ENCODE data around the gene LRRC23.

The LRRC23 gene

GRCh38 chr12:6938353-6939190, 34.0 kb downstream of the LRRC23 start:
- DNase-seq (ENCODE audit: low read depth, low spot score) = no peak
- H3K27ac ChIP-seq = peak overlapping the region; percentile 60

DNA sequence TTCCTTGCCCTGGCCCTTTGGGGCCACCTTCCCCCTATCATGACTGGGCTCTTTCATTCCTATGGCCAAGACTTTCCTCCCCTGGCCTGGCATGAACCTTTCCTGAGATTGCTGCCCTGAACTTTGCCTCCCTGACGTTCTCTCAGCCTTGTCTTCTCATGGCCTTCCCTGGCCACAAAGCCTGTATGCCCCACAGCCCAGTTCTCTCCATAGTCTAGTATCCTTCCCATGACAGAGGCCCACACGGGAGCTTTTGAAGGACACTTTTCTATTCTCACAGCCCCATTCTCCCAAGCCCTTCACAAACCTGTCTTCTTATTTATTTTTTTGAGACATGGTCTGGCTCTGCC, 34.5 kb downstream of the LRRC23 start:
- no peak overlapping the region for H3K27ac ChIP-seq
- no peak for DNase-seq (ENCODE audit: low read depth, low spot score)

GRCh38 chr12:6941267-6941666, 36.6 kb downstream of the LRRC23 start:
- DNase-seq (ENCODE audit: low read depth, low spot score) = no peak
- no peak overlapping the region for H3K27ac ChIP-seq

GRCh38 chr12:6941782-6942181, 37.2 kb downstream of the LRRC23 start:
- no peak for DNase-seq (ENCODE audit: low read depth, low spot score)
- H3K27ac ChIP-seq = no peak overlapping the region

DNA sequence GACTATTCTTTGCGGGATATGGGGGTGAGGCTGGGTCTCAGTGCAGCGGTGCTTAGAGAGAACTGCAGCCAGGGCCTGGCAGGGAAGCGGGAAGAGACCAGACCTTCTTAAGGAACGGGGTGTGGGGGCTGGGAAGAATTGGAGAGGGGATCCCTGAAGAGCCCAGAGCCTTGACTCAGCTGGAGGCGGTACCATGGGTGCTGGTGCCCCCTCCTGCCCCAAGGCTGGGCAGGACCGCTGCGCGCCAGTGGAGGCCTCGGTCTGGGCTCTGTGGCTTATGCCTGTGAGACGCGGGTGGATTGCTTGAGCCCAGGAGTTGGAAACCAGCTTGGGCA, 37.7 kb downstream of the LRRC23 start:
- DNase-seq (ENCODE audit: low read depth, low spot score) = no peak
- peak overlapping the region; percentile 88 for H3K27ac ChIP-seq

DNA sequence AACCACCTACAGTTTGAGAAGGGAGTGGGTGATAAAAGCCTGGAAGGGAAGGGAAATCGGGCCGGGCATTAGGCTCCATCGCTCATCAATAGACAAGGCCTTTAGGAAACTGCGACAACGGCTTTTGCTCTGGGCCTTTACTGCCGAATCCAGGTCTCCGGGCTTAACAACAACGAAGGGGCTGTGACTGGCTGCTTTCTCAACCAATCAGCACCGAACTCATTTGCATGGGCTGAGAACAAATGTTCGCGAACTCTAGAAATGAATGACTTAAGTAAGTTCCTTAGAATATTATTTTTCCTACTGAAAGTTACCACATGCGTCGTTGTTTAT, 38.7 kb downstream of the LRRC23 start:
- peak overlapping the region; percentile 88 for H3K27ac ChIP-seq
- peak; percentile 62 for DNase-seq (ENCODE audit: low read depth, low spot score)

GRCh38 chr12:6943722-6944380, 39.2 kb downstream of the LRRC23 start, which contains the start of the genes C12orf57 and RNU7-1:
C12orf57 (plus strand) TSS chr12:6944022; CDS start chr12:6944122, 100 bp downstream.
RNU7-1 (plus strand) TSS chr12:6943816.
- H3K27ac ChIP-seq = peak within 1 kb of the TSS; percentile 88
- peak; percentile 84 for DNase-seq (ENCODE audit: low read depth, low spot score)

DNA sequence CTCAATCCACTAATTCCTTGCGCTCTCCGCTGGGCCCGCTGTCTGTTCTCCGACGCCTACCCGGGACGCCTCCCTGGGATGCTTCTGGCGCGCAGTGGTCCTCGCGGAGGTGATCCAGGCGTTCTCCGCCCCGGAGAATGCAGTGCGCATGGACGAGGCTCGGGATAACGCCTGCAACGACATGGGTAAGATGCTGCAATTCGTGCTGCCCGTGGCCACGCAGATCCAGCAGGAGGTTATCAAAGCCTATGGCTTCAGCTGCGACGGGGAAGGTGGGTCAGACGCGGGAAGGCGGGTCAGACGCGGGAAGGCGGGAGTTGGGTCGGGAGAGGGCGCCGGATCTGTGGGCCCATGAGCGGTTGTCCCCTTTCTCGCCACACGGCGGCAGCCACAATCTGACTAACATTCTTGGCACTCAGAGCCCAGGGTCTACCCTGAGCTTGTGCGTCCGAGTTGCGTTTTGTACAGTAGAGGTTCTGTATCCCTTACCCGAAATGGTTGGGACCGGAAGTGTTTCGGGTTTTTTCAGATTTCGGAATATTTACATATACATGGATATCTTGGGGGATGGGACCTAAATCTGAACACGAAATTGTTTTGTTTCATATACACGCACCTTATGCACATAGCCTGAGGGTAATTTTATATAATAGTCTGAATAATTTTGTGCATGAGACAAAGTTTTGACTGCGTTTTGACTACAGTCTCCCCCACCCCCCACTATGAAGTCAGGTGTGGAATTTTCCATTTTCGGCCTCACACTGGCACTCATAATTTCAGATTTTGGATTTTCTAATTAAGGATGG, 40.0 kb downstream of the LRRC23 start:
- peak overlapping the region; percentile 88 for H3K27ac ChIP-seq
- DNase-seq (ENCODE audit: low read depth, low spot score) = peak; percentile 59

GRCh38 chr12:6945613-6946012, 41.0 kb downstream of the LRRC23 start:
- H3K27ac ChIP-seq = peak overlapping the region; percentile 88

GRCh38 chr12:6946033-6946919, 41.7 kb downstream of the LRRC23 start:
- H3K27ac ChIP-seq = peak overlapping the region; percentile 88

More at GRCh38 chr12:6945613-6946012, 41.0 kb downstream of the LRRC23 start:
- no peak for DNase-seq (ENCODE audit: low read depth, low spot score)

DNA sequence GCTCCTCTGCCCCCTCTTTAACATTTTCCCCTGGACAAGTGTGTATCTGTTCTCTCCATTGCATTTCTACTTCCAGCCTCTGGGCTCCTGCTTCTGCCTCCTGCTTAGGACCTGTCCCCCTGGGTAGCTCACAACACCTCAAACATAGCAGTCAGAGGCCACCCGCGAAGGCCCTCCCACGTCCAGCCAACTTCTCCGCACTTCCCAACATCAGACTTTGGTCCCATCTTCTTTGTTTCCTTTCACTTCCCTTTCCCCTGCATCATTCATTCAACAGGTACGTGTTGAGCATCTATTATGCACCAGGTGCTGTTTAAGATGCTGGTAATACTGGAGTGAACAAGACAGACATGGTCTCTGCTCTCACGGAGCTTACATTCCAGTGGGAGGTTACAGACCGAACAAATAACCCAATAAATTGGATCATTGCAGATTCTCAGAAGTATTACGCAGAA, 42.3 kb downstream of the LRRC23 start:
- peak overlapping the region; percentile 88 for H3K27ac ChIP-seq

More at GRCh38 chr12:6946033-6946919, 41.7 kb downstream of the LRRC23 start:
- DNase-seq (ENCODE audit: low read depth, low spot score) = peak; percentile 92

DNA sequence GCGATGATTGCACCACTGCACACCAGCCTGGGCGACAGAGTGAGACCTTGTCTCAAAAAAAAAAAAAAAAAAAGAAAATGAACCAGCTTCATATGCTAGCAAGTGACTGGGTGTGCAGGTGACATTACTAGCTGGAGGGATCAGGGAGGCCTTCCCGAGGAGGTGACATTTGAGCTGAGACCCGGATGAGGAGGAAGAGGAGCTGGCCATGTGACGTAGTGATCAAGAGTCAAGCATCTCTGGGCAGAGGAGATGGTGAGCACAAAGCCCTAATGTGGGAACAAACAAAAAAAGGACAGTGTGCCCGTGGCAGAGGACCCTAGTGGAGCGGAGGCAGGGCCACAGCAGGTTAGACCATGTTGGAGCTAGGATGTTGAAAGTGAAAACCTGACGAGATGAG, 43.0 kb downstream of the LRRC23 start:
- H3K27ac ChIP-seq = no peak overlapping the region
- DNase-seq (ENCODE audit: low read depth, low spot score) = no peak

More for the DNA sequence above, 42.3 kb downstream of the LRRC23 start:
- no peak for DNase-seq (ENCODE audit: low read depth, low spot score)

- H3K27ac ChIP-seq = no peak overlapping the region
- no peak for DNase-seq (ENCODE audit: low read depth, low spot score)
These were observed 44.4 kb downstream of the LRRC23 start for GRCh38 chr12:6948873-6949594.

DNA sequence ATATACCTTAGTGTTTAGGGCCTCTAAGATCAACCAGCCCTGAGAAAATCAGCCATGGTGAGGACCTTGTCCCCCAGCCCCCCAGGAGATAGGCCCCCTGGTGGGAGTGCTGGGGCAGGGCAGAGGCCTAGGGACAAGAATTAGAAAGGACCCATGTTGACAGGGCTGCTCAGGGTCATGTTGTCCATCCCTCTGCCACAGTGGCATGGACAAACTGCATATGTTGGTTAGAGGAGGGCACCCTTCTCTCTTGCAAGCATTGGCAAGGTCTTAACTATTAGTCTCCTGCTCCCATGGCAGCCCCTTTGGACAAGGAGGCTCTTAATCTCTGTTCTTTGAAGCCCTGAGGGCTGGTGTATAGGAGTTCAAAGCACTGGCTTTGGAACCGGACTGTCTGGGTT, 45.8 kb downstream of the LRRC23 start:
- DNase-seq (ENCODE audit: low read depth, low spot score) = no peak
- H3K27ac ChIP-seq = no peak overlapping the region

DNA sequence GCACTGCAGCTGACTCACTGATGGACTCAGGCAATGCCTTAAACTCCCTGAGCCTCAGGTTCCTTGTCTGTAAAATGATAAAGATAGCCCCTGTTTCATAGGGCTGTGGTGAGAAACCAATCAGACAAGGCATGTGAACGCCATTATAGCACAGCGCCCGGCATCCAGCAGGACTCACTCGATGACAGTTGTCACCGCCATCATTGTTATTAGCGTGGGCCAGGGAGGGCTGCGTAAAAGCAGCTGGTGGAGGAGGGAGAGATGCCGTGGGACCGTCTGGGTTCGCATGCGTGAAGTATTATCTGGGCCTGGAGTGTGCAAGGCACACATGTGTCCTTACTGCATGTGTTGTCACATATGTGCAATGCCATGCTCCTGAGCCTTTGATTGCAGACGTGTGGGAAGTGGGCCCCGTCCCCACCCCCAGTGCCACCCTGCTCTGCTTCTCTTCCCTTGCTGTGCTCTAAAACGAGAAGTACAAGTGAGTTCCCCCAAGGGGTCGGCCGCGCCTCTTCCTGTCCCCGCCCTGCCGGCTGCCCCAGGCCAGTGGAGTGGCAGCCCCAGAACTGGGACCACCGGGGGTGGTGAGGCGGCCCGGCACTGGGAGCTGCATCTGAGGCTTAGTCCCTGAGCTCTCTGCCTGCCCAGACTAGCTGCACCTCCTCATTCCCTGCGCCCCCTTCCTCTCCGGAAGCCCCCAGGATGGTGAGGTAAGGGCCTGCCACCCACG, 46.4 kb downstream of the LRRC23 start, which contains the start of gene PTPN6:
Gene PTPN6 (plus strand): TSS at position 546 of the 730 bp plus-strand sequence. CDS start 157 bp downstream, at position 703.
- no peak for DNase-seq (ENCODE audit: low read depth, low spot score)
- H3K27ac ChIP-seq = no peak within 1 kb of the TSS

GRCh38 chr12:6951551-6952120, 47.0 kb downstream of the LRRC23 start:
- H3K27ac ChIP-seq = no peak overlapping the region
- DNase-seq (ENCODE audit: low read depth, low spot score) = no peak

GRCh38 chr12:6952121-6952862, 47.7 kb downstream of the LRRC23 start:
- H3K27ac ChIP-seq = no peak overlapping the region

More at GRCh38 chr12:6952121-6952862, 47.7 kb downstream of the LRRC23 start:
- DNase-seq (ENCODE audit: low read depth, low spot score) = no peak

All from epithelial cell of prostate (primary cell).